Measurements from ENCODE around the gene ZDHHC12. TPM values are rescaled to one million over a fixed set of nuclear protein-coding genes. Genes with fewer than 3 reads are reported as not detected.

ZDHHC12 gene
- total RNA-seq, 1 experiment from 2014 or later, result 29.3 TPM

GRCh38 chr9:128727640-128728248, 3.8 kb upstream of the ZDHHC12 start:
- no peak overlapping the region for H3K27ac ChIP-seq (ENCODE audit: low read length)
- no peak for DNase-seq
- peaks cover 16% of the 10 kb centered on the region for H3K4me1 ChIP-seq (ENCODE audit: low read length)

GRCh38 chr9:128724744-128725211, 851 bp upstream of the ZDHHC12 start:
- Histone ChIP-seq H3K9me2 (replicated peaks; ENCODE audit: insufficient read depth, low read length) (no peaks in the 10 kb centered on the region), H3K4me1 (ENCODE audit: low read length) (peaks cover 21% of the 10 kb centered on the region), H2AFZ (ENCODE audit: low read length) (peak overlapping the region; percentile 19; the same call in 1 of the 2 replicates), H3K36me3 (ENCODE audit: insufficient read depth, low read length) (no peaks in the 10 kb centered on the region), H3K79me2 (ENCODE audit: low read length) (peaks cover 16% of the 10 kb centered on the region), H3K4me2 (ENCODE audit: low read depth, low read length, poor library complexity, severe bottlenecking) (peak overlapping the region; percentile 78), H4K20me1 (ENCODE audit: insufficient read depth, low read depth, low read length) (no peaks in the 10 kb centered on the region), H3K4me3 (ENCODE audit: low read length) (peak overlapping the region; percentile 67), H3K27me3 (ENCODE audit: low read length) (no peaks in the 10 kb centered on the region), H3K9ac (ENCODE audit: low read length) (peak overlapping the region; percentile 66), H3K9me3 (ENCODE audit: low read length) (no peaks in the 10 kb centered on the region), H3K27ac (ENCODE audit: low read length) (no peak overlapping the region)
- peak; percentile 65 for DNase-seq

More at GRCh38 chr9:128727640-128728248, 3.8 kb upstream of the ZDHHC12 start:
- no peaks in the 10 kb centered on the region for H3K27me3 ChIP-seq (ENCODE audit: low read length)
- H3K9me2 ChIP-seq (replicated peaks; ENCODE audit: insufficient read depth, low read length), result no peaks in the 10 kb centered on the region
- H3K4me2 ChIP-seq (ENCODE audit: low read depth, low read length, poor library complexity, severe bottlenecking), result no peak overlapping the region
- H3K4me3 ChIP-seq (ENCODE audit: low read length), result no peak overlapping the region
- no peak overlapping the region for H2AFZ ChIP-seq (ENCODE audit: low read length)
- peaks cover 11% of the 10 kb centered on the region for H3K79me2 ChIP-seq (ENCODE audit: low read length)
- no peaks in the 10 kb centered on the region for H3K36me3 ChIP-seq (ENCODE audit: insufficient read depth, low read length)
- H3K9ac ChIP-seq (ENCODE audit: low read length), result no peak overlapping the region
- no peaks in the 10 kb centered on the region for H4K20me1 ChIP-seq (ENCODE audit: insufficient read depth, low read depth, low read length)
- H3K9me3 ChIP-seq (ENCODE audit: low read length), result no peaks in the 10 kb centered on the region

GRCh38 chr9:128723352-128723865, 518 bp downstream of the ZDHHC12 start:
- peaks cover 21% of the 10 kb centered on the region for H3K4me1 ChIP-seq (ENCODE audit: low read length)
- H3K9me3 ChIP-seq (ENCODE audit: low read length), result no peaks in the 10 kb centered on the region
- peak overlapping the region; percentile 28; the same call in 1 of the 2 replicates for H3K27ac ChIP-seq (ENCODE audit: low read length)
- peak overlapping the region; percentile 97 for H3K9ac ChIP-seq (ENCODE audit: low read length)
- no peak for DNase-seq
- H3K27me3 ChIP-seq (ENCODE audit: low read length), result no peaks in the 10 kb centered on the region
- no peaks in the 10 kb centered on the region for H4K20me1 ChIP-seq (ENCODE audit: insufficient read depth, low read depth, low read length)
- H3K79me2 ChIP-seq (ENCODE audit: low read length), result peaks cover 16% of the 10 kb centered on the region
- no peaks in the 10 kb centered on the region for H3K9me2 ChIP-seq (replicated peaks; ENCODE audit: insufficient read depth, low read length)
- H3K4me2 ChIP-seq (ENCODE audit: low read depth, low read length, poor library complexity, severe bottlenecking), result peak overlapping the region; percentile 98
- H3K36me3 ChIP-seq (ENCODE audit: insufficient read depth, low read length), result no peaks in the 10 kb centered on the region
- peak overlapping the region; percentile 71; the same call in 1 of the 2 replicates for H2AFZ ChIP-seq (ENCODE audit: low read length)
- H3K4me3 ChIP-seq (ENCODE audit: low read length), result peak overlapping the region; percentile 98

GRCh38 chr9:128722380-128723351, 1.3 kb downstream of the ZDHHC12 start:
- Histone ChIP-seq H3K27ac (ENCODE audit: low read length) (no peak overlapping the region), H3K79me2 (ENCODE audit: low read length) (peaks cover 16% of the 10 kb centered on the region), H3K4me1 (ENCODE audit: low read length) (peaks cover 21% of the 10 kb centered on the region), H2AFZ (ENCODE audit: low read length) (no peak overlapping the region), H3K4me2 (ENCODE audit: low read depth, low read length, poor library complexity, severe bottlenecking) (peak overlapping the region; percentile 98), H3K4me3 (ENCODE audit: low read length) (peak overlapping the region; percentile 98), H4K20me1 (ENCODE audit: insufficient read depth, low read depth, low read length) (no peaks in the 10 kb centered on the region), H3K9ac (ENCODE audit: low read length) (peak overlapping the region; percentile 97), H3K9me3 (ENCODE audit: low read length) (no peaks in the 10 kb centered on the region), H3K27me3 (ENCODE audit: low read length) (no peaks in the 10 kb centered on the region), H3K36me3 (ENCODE audit: insufficient read depth, low read length) (no peaks in the 10 kb centered on the region), H3K9me2 (replicated peaks; ENCODE audit: insufficient read depth, low read length) (no peaks in the 10 kb centered on the region)
- no peak for DNase-seq

- no peaks in the 10 kb centered on the region for H3K27me3 ChIP-seq (ENCODE audit: low read length)
Measured at GRCh38 chr9:128721487-128722010, 2.4 kb downstream of the ZDHHC12 start.

GRCh38 chr9:128720841-128721486, 3.0 kb downstream of the ZDHHC12 start:
- no peak for DNase-seq
- H3K9me3 ChIP-seq (ENCODE audit: low read length), result no peaks in the 10 kb centered on the region
- H3K4me3 ChIP-seq (ENCODE audit: low read length), result no peak overlapping the region
- H4K20me1 ChIP-seq (ENCODE audit: insufficient read depth, low read depth, low read length), result no peaks in the 10 kb centered on the region
- H3K27me3 ChIP-seq (ENCODE audit: low read length), result no peaks in the 10 kb centered on the region
- peaks cover 16% of the 10 kb centered on the region for H3K79me2 ChIP-seq (ENCODE audit: low read length)
- no peak overlapping the region for H3K9ac ChIP-seq (ENCODE audit: low read length)
- H3K27ac ChIP-seq (ENCODE audit: low read length), result no peak overlapping the region
- H3K4me2 ChIP-seq (ENCODE audit: low read depth, low read length, poor library complexity, severe bottlenecking), result no peak overlapping the region
- peaks cover 21% of the 10 kb centered on the region for H3K4me1 ChIP-seq (ENCODE audit: low read length)
- H3K36me3 ChIP-seq (ENCODE audit: insufficient read depth, low read length), result no peaks in the 10 kb centered on the region
- no peak overlapping the region for H2AFZ ChIP-seq (ENCODE audit: low read length)
- no peaks in the 10 kb centered on the region for H3K9me2 ChIP-seq (replicated peaks; ENCODE audit: insufficient read depth, low read length)

More at GRCh38 chr9:128721487-128722010, 2.4 kb downstream of the ZDHHC12 start:
- no peaks in the 10 kb centered on the region for H3K9me3 ChIP-seq (ENCODE audit: low read length)
- H2AFZ ChIP-seq (ENCODE audit: low read length), result no peak overlapping the region
- H3K4me1 ChIP-seq (ENCODE audit: low read length), result peaks cover 21% of the 10 kb centered on the region
- no peak overlapping the region for H3K4me3 ChIP-seq (ENCODE audit: low read length)
- DNase-seq, result no peak
- H3K9me2 ChIP-seq (replicated peaks; ENCODE audit: insufficient read depth, low read length), result no peaks in the 10 kb centered on the region
- H3K27ac ChIP-seq (ENCODE audit: low read length), result no peak overlapping the region
- no peak overlapping the region for H3K9ac ChIP-seq (ENCODE audit: low read length)
- no peaks in the 10 kb centered on the region for H4K20me1 ChIP-seq (ENCODE audit: insufficient read depth, low read depth, low read length)
- H3K36me3 ChIP-seq (ENCODE audit: insufficient read depth, low read length), result no peaks in the 10 kb centered on the region
- H3K4me2 ChIP-seq (ENCODE audit: low read depth, low read length, poor library complexity, severe bottlenecking), result no peak overlapping the region
- peaks cover 16% of the 10 kb centered on the region for H3K79me2 ChIP-seq (ENCODE audit: low read length)

GRCh38 chr9:128719919-128720605, 3.9 kb downstream of the ZDHHC12 start:
- no peaks in the 10 kb centered on the region for H4K20me1 ChIP-seq (ENCODE audit: insufficient read depth, low read depth, low read length)
- H2AFZ ChIP-seq (ENCODE audit: low read length), result no peak overlapping the region
- no peak for DNase-seq
- H3K27me3 ChIP-seq (ENCODE audit: low read length), result no peaks in the 10 kb centered on the region
- no peaks in the 10 kb centered on the region for H3K36me3 ChIP-seq (ENCODE audit: insufficient read depth, low read length)
- H3K4me2 ChIP-seq (ENCODE audit: low read depth, low read length, poor library complexity, severe bottlenecking), result no peak overlapping the region
- peaks cover 16% of the 10 kb centered on the region for H3K79me2 ChIP-seq (ENCODE audit: low read length)
- H3K4me1 ChIP-seq (ENCODE audit: low read length), result peaks cover 19% of the 10 kb centered on the region
- H3K9me2 ChIP-seq (replicated peaks; ENCODE audit: insufficient read depth, low read length), result no peaks in the 10 kb centered on the region
- H3K27ac ChIP-seq (ENCODE audit: low read length), result no peak overlapping the region
- H3K4me3 ChIP-seq (ENCODE audit: low read length), result no peak overlapping the region
- H3K9ac ChIP-seq (ENCODE audit: low read length), result no peak overlapping the region
- H3K9me3 ChIP-seq (ENCODE audit: low read length), result no peaks in the 10 kb centered on the region
